HG03457 (cell line): ENCODE measurements around the gene CFAP46.
"Not testable (repeated sequence)": the region's sequence is repeated elsewhere in the genome, so short reads cannot be mapped to it uniquely, and the experiment has no call there.

Experiments
- ATAC-seq: cut with Tn5 transposase; IDR thresholded peaks from one replicate; pipeline ENCODE4 v1.9.1; 2021; ENCODE audit warnings: moderate number of reproducible peaks; ENCODE audit not compliant: unreplicated experiment

Gene CFAP46

DNA sequence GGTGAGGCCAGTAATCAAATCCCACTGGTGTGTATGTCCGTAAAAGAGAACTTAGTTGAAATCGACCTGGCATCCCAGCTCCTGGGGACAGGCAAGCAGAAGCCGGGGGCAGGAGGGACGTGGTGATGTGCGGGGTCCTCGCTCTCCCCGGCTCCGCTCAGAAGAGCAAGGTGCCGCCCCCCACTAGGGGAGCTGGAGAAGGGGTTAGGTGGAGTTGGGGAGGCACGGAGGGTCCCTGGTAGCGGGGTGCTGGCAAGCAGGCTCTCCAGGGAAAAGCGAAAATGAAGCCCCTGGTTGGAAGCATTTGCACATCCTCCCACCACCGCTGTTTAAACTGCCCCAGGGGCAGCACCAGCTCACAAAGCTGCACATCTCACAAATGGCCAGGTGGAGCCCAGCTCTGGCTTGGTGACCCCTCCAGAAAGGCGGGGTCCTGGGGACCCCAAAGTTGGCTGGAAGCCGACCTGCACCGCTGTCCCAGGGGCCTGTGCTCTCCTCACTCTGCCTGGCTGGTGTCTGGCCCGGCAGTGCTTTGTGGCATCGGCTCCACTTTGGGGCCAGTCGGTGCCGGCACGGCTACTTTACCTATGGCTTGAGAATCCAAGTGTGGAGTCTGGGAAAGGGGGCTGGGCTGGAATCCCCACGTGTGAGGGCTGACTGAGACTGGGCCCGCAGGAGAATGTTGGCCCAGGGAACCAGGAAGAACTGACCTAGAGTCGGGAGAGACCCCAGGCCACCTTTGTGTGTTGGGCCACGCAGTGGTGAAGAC lies 2.9 kb upstream of the CFAP46 start:
- ATAC-seq: no peak

- ATAC-seq: no peak
Observed at GRCh38 chr10:132944510-132944909, 2.1 kb upstream of the CFAP46 start.

- ATAC-seq: no peak
Observed at GRCh38 chr10:132943791-132944404, 1.5 kb upstream of the CFAP46 start.

GRCh38 chr10:132943058-132943790 lies 854 bp upstream of the CFAP46 start:
- no peak for ATAC-seq

DNA sequence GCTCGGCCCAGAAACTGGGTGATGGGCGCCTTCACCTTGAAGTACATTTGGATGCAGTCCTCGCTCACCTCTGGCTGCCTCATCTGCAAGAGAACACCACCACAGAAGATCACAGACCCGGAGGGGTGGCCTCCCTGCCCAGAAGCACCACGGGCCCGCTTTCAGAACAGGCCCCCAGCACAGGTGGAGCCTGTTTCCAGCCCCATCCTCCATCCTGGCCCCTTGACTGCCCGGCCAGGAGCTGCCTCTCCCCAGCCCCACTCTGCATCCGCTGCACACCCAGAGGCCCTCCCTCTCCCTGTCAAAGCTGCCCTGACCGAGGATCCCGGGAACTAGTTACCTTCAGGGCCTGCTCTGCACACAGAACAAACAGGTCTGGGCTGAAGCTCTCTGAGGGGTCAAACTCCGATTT lies 724 bp downstream of the CFAP46 start:
- ATAC-seq: no peak

DNA sequence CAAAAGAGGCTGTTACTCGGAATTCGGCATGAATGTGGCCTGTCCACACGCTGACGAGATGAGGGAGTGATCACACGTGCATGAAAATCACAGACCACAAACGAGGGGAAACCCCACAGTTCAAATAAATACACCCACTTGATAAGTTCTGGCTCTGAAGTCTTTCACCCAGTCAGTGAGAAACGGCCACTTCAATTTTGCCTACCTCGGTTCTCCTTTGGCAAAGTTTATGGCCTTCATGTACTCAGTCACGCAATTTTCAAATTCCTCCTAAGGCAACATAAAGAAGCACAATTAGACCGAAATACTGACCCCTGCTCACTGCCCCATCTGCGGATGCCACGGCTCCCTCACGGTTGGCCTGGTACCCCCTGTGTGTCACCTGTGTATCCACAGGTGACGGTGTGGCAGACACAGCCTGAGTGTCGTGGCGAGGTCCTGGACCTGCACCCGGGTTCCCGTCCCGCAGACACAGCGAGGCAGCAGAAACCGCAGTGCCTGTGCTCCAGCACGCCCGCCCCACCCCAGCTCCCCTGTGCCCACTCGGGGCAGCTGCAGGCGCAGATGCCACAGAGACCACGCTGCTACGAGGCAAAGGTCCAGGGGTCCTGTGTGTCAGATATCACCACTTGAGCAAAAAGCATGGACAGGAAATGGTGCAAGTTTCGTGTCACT lies 1.4 kb downstream of the CFAP46 start:
- no peak for ATAC-seq

- no peak for ATAC-seq
Observed at GRCh38 chr10:132939957-132940790, 2.2 kb downstream of the CFAP46 start.

DNA sequence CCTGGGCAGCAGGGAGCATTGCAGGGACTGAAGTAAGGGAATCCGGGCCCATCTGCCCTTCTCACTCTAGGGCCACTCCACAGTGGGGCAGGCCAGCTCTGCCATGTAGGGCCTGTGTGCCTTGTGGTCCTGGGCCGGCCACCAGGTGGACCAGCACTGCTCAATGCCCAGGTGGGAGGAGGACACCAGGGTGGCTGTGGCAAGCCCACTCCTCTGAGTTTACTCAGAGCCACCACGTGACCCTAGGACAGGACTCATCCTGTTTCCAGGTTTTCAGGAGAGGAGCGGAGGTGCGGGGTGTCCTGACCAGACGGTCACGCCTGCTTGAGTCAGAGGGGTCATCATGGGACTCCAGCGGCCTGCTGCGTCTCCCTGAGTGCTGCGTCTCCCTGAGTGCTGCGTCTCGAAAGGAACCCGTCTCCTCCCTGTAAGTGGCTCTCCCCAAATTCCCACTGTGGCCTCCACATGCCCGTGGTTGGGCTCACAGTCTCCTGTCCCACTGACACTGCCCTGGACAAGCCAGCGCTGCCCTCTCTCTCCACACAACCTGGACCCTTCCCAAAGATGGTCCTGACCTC lies 2.9 kb downstream of the CFAP46 start:
- ATAC-seq: no peak

DNA sequence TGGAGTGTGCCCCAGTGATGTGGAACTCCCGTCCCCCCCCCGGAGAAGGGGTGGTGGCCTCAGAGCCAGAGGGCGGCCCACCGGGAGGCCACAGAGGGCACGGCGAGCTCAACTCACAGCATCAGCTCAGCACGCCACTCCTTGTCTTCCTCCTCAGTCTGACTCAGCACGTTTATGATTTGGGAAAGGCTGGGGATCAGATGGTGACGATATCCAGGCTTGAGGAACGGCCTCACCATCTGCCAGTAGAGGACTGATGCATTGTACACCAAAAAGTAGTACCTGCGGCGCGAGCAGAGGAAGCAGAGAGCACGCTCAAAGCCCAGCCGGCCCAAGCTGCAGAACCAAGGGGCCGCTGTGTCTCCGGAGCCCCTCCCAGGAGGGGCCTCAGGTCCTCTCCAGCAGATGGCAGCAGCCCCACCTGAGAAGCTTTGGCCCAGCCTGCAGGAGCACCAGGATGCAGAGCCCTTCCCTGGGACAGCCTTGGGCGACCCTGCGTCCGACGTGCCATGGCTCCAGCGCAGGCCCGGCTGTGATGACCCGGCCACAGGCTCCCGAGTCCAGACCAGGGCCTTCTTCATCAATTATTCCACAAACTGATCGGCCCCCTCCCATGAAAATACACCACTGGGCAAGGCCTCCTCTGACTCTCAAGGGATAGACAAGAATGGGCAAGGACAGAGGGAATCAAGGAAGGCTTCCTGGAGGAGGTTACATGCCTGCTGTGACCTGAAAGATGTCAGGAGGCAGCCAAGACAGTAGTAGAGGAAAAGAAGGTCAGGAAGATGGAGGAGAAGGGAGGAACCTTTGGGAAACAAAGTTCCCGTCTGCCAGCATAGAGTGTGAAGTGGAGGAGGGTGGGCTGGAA lies 3.7 kb downstream of the CFAP46 start:
- ATAC-seq: no peak

DNA sequence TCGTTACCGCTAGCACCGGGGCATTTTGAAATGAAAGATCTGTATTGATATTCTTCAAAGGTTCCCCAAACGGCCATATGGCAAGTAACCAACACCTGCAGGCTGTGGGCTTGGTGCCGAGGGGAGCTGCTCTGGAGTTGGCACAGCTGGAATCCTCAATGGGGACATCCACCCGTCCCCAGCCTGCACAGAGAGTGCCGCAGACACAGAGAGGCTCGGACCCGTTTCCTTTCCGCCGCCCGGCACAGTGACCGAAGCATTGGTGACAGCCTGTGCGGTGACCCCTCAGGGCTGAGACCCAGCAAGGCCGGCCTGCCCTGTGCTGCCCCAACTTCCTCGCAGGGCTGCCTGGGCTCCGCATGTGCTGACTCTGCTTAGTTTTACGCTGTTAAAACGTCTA lies 4.5 kb downstream of the CFAP46 start:
- ATAC-seq: no peak

GRCh38 chr10:132934953-132935352 lies 7.4 kb downstream of the CFAP46 start:
- no peak for ATAC-seq

- no peak for ATAC-seq
Observed at GRCh38 chr10:132933308-132934042, 8.9 kb downstream of the CFAP46 start.

GRCh38 chr10:132932461-132933307 lies 9.7 kb downstream of the CFAP46 start:
- no peak for ATAC-seq

GRCh38 chr10:132931258-132932250 lies 10.8 kb downstream of the CFAP46 start:
- not testable (repeated sequence) for ATAC-seq

DNA sequence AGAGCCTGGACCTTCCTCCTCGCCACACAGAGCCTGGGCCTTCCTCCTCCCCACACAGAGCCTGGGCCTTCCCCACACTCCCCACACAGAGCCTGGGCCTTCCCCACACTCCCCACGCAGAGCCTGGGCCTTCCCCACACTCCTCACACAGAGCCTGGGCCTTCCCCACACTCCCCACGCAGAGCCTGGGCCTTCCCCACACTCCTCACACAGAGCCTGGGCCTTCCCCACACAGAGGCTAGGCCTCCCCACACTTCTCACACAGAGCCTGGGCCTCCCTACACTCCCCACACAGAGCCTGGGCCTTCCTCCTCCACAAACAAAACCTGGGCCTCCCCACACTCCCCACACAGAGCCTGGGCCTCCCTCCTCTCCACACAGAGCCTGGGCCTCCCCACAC lies 11.7 kb downstream of the CFAP46 start:
- not testable (repeated sequence) for ATAC-seq

- no peak for ATAC-seq
Observed at GRCh38 chr10:132929953-132930548, 12.3 kb downstream of the CFAP46 start.
